NCI-H748 treated with DMSO at 0.1 percent for 48 hours (cell line): ENCODE data around the gene C15orf62.

Source experiments
- DNase-seq: peaks from one replicate; lab custom pipeline; 2025; lab: John Stamatoyannopoulos, UW

The C15orf62 gene

DNA sequence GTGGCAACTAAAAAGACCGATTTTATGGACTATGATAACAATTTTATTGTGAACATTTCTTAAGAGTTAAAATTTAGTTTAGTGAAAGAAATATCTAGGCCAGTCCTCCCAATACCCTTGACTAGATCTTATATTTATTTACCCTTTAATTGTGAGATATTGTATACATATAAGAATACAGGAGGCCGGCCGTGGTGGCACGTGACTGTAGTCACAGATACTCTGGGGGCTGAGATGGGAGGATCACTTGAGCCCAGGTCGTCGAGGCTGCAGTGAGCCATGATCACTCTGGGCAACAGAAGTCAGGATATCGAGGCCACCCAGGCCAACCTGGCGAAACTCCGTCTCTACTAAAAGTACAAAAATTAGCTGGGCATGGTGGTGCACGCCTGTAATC lies 14.0 kb upstream of the C15orf62 start:
- DNase-seq, result no peak

DNA sequence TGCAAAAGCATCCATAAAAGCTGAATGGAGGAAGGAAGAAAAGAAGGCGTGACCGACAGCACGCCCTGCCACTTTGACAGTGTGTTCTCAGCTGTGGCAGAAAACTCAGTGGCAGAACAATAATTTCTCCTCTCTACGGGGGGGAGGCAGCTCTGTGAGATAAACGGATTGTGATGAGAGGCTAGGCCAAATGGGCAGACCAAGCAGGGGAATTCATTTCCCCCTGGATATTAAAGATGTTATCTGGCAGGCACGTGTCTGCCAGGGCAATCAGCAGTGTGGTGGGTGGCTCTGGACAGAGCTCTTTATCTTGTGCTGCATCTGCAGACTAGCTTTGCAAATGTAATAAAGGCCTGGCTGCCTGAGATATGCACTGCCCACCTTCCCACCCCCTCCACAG lies 12.8 kb upstream of the C15orf62 start:
- peak; percentile 2 for DNase-seq

DNA sequence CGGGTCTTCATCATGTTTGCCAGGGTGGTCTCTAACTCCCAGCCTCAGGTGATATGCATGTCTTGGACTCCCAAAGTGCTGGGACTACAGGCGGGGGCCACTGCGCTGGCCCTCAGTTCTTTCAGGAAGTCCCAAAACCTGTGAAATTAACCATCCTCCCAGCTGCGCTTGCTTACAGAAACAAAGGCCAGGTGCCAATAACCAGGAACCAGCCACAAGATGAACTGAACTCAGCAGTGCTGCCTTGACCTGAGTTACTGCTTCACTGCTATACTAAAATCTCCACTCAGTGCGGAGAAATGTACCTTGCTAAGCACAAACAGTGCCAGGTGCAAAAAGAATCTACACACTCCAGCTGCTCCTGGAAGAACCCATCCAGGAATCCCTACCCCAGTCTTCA lies 9.8 kb upstream of the C15orf62 start:
- DNase-seq, result no peak

DNA sequence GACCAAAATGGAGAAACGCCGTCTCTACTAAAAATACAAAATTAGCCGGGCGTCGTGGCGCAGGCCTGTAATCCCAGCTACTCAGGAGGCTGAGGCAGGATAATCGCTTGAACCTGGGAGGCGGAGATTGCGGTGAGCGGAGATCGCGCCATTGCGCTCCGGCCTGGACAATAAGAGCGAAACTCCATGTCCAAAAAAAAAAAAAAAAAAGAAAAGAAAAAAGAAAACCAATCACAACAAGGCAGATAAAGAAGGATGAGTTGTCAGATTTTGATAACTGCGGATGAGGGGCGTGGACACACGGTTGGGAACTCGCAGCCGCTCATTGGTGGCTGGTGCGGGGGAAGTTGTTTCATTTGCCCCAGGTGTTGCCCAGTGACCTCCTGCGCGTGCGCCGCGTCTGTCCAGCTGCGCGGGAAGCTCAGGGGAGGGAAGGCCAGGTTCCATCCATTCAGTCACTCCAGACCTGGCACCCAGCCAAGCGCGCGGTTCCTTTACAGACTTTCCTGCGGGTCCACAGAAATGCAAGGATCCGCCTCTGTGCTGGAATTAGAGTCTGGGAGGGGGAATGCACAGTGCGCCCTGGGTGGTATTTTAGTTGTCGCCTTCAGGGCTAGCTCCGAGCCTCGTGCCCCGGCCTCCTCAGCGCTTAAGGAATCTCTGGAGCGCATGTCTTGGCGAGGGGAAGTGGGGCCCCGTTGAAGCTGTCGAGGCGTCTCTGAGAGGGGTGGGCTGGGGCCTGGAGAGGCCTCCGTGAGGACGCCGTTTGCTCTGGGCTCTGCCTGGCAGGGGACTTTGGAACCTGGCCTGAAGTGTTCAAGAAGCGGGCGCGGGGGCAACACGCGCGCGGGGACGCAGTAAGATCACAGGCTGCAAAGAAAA lies 6.6 kb upstream of the C15orf62 start:
- peak; percentile 63 for DNase-seq

DNA sequence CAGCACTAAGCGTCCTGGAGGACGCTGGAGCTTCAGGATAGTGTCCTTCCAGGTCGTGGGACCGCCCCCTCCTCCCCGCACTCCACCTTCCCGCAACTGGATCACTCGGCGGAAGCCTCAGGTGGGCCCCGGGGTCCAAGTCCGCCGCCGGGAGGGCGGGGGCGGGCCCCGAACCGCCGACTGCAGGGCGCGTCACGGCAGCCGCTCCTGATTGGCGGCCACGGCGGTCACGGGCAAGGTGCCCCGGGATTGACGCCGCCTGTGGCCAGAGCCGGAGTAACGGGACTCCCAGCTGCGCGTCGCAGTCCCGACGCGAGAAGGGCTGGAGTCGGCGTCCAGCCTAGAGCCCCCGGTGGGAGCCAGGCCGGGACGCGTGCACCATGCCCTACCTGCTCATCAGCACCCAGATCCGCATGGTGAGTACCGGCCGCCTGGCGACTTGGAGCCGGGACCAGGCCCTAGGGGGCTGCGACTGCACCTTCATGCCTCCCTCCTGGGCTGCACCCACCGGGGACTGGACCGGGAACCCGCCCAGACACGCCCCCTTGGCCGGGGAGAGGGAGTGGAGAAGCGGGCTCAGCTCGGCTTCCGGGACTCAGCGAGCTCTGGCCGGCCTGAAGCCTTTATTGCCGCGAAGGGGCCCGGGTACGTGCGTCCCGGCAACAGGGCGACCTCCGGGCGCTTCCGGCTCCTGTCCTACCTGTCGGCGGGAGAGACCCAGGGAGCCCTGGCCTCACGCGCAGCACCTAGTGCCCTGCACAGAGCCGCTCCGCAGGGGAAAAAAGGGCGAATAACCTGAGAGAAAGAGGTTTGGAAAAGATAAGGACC lies 5.8 kb upstream of the C15orf62 start, which contains the start of gene GCHFR:
Gene GCHFR, plus strand, starts transcription at position 268 of the 828 bp plus-strand sequence. Its CDS starts 113 bp downstream, at position 381.
- peak; percentile 28 for DNase-seq

DNA sequence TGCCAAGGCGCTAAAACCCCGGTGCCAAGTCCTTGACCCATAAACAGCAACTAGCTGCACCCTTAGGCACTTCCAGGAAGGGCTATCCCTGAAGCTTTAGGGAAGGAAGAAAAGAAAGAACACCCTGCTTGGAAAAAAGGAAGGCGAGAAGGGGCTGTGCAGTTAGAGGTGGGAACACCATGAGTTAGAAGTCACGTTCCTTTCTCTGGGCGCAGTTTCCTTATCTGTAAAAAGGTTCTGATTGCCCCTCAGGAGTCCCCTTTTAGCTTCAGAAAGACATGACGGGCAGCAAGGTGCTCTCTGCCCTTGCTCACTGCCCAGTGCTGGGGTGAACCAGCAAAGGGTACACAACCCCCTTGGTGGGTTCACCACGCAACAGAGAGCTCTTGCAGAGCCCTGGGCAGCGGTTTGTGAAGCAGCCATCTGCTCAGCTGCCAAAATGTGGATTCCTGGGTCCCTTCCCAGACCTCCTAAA lies 5.1 kb upstream of the C15orf62 start:
- no peak for DNase-seq

DNA sequence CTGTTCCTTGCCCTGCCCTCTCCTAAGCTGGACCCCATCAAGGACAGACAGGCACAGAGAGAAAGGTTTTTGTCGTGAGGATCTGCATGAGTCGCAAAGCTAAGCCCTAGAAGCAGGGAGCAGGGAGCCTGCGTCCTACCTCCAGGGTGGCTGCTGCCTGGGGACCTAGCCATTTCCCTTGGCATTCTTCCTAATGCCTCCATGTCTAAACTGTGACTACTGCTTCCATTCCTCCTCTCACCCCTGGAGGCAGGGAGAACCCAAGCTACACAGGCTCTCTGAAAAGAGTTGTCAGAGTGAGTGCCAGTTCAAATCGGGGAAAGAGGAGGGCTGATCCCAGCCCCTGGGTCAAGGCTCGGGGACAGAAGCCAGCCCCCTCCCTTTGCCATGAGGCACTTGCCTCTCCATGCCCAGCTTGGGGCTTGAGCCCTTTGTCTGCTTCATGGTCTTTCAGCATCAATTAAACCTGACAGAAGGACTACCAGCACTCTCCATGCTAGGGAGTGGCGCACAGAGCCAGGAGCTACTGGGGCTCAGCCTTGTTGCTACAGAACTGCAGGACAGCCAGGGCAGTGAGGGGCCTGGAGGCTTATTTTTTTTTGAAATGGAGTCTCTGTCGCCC lies 3.5 kb upstream of the C15orf62 start:
- DNase-seq, result no peak

DNA sequence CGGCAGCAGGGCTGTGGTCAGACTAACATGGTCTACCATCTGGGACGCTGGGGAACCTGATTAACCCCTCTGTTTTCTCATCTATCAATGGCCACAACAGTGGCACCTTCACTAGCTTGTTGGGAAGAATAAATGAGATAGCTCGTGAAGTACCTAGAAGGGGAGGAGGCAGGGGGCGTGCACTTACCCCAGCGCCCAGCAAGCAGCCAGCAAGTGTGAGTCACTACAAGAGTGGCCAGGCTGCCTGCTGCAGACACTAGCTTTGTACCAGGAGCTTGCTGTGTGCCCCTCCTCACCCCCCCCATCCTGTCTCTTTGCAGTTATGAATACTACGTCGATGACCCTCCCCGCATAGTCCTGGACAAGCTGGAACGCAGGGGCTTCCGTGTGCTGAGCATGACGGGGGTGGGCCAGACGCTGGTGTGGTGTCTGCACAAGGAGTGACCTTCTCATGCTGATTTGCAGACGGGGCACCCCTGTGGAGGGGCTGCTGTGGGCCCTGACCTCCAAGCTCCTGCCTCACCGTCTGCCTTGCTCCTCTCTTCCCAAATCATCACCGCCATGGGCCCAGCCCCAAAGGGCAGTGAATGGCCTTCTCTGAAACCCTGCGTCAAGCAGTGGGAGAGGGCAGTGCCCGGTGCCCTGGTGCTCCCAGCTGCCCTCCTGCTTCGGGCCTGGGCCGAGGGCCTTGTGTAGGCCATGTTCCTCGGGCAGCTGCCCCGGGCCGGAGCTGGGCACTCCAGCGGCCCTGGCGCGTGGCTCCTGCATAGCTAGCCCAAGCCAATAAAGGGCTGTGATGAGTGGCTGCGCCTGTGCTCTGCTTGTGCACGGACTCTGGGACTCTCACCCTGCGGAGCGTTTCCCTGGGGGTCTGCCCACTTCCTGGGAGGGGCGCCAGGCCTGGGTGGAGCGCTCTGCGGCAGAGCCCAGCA lies 2.6 kb upstream of the C15orf62 start:
- no peak for DNase-seq

DNA sequence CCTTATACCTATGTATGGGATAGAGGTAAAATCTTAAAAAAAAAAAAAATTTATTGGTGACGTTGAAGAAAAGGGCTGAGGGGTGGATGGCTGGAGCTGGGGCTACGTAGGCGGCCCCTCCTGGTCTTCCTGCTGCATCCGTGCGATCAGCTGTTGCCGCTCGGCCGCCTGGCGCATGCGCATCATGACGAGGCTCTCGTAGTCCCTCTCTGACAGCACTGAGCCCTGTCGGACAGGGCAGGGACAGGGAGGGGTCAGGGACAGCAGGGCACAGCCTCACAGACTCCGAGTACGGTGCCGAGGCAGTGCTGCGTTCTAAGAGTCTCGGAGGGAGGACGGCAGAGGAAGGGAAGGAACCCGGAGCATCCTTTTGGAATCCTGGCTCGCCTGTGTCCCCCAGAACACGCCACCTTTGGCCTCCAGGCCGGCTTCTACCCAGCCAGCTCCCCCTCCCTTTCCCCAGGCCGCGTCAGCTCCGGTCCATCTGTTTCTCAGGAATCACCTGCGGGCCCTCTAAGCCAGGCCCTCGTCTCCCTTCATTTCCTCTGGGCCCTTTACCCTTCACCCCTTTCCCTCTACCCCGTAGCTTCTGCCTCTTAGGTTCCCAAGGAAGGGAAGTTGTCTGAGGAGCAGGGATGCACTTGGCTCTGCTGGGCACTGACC lies 1.8 kb upstream of the C15orf62 start:
- DNase-seq, result no peak

DNA sequence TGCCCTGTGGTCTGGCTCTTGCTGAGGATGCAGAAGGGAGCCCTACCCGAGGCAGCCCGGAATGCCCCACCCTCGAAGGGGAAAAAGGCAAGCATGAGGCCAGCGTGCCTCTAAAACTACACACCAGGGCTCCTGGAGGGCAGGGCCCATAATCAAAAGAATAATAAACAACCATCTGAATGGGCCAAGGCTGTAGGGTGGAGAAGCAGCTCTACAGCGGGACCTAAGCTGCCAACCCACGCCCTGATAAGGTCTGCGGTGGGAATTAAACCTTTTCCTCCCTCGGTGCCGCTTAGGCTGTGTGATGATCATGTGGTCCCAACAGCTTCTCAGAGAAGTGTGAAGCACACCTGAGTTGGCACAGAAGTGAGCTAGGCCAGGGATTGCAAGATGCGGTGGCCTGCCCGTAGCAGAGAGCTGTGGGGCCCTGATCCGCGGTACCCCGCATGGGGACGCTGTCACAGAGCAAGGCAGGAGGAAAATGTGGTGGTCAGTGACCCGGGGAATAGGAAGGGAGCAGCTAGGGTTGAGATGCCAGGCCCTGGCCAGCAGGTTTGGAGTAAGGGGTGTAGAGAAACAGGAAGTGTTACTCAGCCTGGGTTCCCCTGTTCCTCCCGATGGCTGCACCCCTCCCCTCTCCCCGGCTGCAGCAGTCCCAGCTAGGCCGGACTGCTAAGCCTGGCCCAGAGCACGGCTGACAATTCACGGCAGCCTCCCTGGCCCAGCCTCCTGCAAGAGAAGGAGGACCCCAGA lies 1.1 kb upstream of the C15orf62 start:
- no peak for DNase-seq

DNA sequence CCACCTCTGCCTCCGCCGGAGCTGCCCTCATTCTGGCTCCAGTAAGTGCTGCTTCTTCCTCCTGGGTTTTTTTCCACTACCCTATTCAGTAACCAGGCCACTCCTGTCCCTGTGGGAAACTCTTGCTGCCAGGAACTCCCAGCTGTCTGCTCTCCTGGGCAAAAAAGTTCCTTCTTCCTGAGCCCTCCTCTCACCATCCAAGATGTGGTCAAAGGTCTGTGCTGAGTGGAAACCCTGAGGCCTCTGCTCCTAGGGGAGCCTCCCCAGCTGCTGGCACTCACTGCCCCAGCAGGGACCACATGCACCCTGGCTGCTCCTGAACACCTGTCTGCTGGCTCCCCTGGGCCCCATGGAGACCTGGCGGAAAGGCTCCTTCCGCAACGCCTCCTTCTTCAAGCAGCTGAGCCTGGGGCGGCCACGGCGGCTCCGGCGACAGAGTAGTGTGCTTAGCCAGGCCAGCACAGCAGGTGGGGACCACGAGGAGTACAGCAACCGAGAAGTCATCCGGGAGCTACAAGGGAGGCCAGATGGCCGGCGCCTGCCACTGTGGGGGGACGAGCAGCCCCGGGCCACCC lies 454 bp downstream of the C15orf62 start:
- no peak for DNase-seq

DNA sequence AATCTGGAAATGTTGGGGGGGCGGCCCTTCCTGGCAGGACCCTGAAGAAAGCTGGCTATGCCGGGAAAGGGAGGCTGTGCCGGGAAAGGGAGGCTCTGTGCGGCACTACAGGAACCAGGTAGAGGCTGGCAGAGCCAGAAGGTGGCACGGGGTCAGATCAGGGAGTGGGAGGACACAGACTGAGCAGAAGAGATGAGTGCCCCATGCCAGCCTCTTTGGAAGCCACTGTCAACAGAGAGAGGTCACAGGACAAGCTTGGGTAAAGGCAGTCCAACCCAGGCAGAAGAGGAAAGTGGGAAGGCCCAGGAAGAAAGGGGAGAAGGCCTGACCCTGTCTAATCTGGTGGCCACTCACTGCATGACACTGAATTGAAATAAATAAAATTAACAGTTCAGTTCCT lies 1.5 kb downstream of the C15orf62 start:
- DNase-seq, result no peak

DNA sequence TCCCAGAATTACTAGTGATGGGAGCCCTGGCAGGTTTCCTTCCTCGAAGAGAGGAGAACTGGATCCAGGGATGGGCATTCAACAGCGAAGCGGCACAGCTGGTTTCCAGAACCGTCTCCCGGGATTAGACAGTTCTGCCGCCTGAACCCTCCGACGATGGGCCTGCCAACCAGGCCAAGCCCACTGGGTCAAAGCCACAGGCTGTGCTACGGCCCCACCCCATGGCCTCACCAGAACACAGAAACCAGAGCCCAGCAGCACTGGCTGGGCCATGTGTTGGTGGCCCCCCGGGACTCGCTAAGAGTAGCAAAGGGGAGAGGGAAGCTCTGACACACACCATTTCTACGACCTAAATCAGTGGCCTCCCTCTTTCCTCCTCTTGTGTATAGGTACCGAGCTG lies 2.2 kb downstream of the C15orf62 start:
- DNase-seq, result no peak

DNA sequence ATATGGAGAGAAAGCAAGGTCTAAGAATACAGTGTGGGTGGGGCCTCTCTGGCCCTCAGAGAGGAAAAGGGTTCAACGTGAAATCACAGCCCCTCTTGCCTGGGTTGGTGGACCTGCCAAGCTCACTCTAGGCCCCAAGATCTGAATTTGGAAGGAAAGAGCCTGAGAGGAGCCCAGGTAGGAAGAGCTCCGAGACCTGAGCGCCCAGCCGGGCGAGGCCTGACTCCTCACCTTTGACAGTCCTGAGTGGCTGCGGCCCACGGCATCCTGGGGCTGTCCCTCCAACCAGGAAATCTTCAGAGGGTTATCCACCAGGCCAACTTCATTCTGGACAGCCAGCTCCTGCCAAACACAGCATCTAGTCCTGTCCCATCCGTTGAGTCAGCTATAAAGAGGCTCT lies 3.7 kb downstream of the C15orf62 start:
- no peak for DNase-seq

DNA sequence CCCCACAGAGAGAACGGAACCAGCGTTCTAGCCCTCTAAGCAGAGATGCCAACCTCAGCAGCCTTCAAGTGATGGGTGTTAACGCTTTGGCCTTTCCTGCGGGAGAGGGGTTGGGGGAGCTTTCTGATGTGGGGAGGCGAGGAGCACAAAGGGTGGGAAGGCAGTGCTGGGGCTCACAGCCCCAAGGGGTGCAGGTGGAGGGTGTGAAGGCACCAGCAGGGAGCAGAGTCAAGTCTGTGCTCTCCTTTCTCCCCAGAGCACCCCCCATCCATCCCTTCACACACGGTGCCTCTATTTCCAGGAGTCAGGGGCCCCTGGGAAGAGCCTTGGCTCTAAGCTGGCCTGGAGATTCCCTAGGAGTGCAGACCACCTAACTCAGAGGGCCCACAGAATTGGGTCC lies 4.1 kb downstream of the C15orf62 start:
- DNase-seq, result no peak

DNA sequence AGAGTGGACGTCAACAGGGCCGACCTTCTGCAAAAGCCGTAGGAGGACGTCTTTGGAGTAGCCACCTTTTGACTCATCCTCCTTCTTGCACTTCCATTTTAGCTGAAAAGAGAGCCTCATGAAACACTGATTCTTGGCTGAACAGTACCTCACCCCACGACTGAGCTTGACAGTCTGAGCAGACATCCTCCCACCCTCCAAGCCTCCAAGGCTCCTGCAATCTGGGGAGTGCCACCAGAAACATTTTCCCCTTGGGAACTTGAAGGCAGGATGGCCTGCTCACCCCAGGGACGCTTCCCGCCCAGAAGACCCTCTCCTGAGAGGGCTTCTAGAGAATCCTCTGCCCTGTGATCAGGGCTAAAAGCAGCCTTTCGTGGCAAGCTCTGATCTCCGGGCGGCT lies 5.2 kb downstream of the C15orf62 start:
- no peak for DNase-seq

DNA sequence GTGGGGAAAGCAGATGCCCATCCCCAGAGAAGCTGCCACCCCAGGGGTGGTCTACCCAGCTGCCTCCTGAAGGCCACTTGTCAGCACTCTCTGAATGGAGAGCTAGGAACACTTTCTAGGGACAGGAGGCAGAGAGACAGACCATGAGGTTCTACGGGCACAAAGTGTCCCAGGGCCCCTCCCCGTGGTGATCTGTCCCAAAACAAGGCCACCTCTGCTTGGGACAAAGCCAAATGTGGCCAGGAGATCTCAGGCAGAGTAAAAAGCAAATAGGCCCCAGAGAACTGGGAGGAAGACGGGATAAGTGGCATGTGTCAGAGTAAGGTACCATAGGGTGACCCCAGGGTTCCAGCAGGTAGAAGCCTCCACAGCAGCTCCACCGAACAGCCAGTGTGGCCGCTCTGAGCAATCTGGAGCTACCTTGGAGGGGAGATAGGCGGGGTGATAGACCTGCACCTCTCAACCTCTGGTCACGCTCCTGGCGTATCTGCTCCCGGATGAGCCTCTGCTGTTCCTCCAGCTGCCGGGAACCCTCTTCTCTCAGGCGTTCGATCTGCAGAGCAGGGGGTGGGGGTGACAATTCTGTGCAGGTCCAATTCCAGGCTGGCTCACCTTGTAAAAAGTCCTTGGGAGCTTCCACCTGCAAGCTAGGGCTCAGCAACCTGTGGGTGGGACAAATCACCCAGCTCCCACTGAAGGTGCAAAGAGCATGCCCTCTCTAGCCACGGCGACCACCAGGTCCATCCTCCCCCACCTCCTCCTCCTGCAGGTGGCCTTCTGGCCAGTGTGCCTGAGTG lies 6.2 kb downstream of the C15orf62 start:
- DNase-seq, result no peak

DNA sequence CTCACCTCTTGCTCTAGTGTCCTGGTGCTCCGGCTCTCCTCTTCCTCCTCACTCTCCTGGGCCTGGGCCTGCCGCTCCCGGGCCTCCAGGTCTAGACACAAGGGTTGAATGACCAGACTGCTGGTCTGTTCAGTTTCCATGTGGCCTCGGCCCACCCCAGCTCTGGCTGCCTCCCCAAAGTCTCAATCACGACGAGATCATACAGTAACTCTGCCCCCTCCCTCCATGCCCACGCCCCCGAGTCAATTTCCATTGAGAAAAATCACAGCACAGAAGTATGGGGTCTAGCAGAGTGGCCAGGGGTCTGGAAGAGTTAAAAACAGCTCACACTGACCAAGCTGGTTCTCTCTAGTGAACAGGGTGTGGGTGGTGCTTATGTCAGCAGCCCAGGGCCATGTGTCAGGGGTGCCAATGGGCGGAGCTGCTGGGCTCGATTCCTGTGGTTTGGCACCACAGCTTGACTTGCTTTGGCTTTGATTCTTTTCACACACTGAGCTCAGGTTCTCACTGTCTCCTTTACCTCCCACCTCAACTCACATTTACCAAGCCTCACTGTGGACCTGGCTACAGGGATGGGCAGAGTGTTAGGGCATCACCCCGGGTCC lies 6.9 kb downstream of the C15orf62 start:
- DNase-seq, result no peak
